ENCODE data around the gene MGMT. TPM values are rescaled to one million over a fixed set of nuclear protein-coding genes. Genes with fewer than 3 reads are reported as not detected.

MGMT gene
- total and polyA plus RNA-seq, 2 donors (not counting 3 experiments of a cell fraction or from before 2014, with no cell fraction given): 15.0 to 15.2 TPM

DNA sequence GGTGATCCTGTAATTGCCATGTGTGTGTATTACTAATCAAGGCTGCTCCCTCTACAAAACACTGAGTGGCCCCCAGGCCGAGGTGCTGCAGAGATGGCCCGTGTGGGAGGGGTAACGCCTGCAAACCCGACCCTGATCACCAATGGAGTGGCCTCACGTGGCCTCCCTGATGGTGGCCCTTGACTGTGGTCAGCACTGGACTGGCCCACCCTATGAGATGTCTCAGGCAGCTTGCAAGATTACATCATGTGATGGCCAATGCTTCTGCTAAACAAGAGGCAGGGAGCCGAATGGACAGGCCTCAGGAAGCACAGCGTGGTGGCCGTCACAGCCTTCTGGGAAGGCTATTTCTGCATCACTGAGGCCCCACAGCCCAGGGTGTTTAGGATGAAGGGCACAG is 186.4 kb downstream of the MGMT start:
- dilution Hi-C loops (cut with MboI; ENCODE audit: extremely low pct_ligation_motif_present, low sequenced_read_pairs) (no loop called here), intact Hi-C loops (cut with micrococcal nuclease) (loop anchor here (10.0 kb wide), 1 partner anchor 619 kb away; no protein-coding TSS in a partner anchor)
- Histone ChIP-seq H3K4me2 (ENCODE audit: insufficient read depth, low read length) (no peak overlapping the region), H3K79me2 (ENCODE audit: control insufficient read depth, insufficient read depth, low read length) (no peaks in the 10 kb centered on the region), H2AFZ (ENCODE audit: low read depth, low read length) (no peak overlapping the region), H3K36me3 (ENCODE audit: control insufficient read depth in 2 of 2, extremely low read depth in 1 of 2, insufficient read depth in 2 of 2, low read length in 2 of 2) (no peaks in the 10 kb centered on the region), H3K9ac (replicated peaks; ENCODE audit: extremely low read depth, insufficient read depth, low read length) (no peak overlapping the region), H3K4me1 (ENCODE audit: control insufficient read depth, extremely low read depth, insufficient read depth, low read length) (no peaks in the 10 kb centered on the region), H3K9me1 (replicated peaks; ENCODE audit: control insufficient read depth, extremely low read depth, insufficient read depth, low read length) (no peaks in the 10 kb centered on the region), H3K9me3 (replicated peaks; ENCODE audit: control insufficient read depth, insufficient read depth, low read length) (no peaks in the 10 kb centered on the region), H4K20me1 (replicated peaks; ENCODE audit: control insufficient read depth, extremely low read depth, insufficient read depth, low read length) (no peaks in the 10 kb centered on the region), H3K4me3 (replicated peaks in 1 of 3; ENCODE audit: insufficient read depth in 1 of 3, low read depth in 1 of 3, low read length in 3 of 3) (no peak overlapping the region), H3K27ac (ENCODE audit: insufficient read depth, low read depth, low read length) (no peak overlapping the region), H3K27me3 (ENCODE audit: control insufficient read depth in 2 of 2, insufficient read depth in 2 of 2, low read length in 2 of 2) (no peaks in the 10 kb centered on the region)
- no TSS peak for BruUV-seq (replicated peaks)
- CTCF ChIA-PET: no interaction called here
- POLR2A ChIA-PET: no interaction called here
- TF ChIP-seq POLR2A (IDR thresholded peaks at IDR 0.05; ENCODE audit: low read depth, low read length): no peak
- TF ChIP-seq EZH2 (IDR thresholded peaks at IDR 0.05; ENCODE audit: borderline replicate concordance, low read depth, low read length, severe bottlenecking): no peak
- TF ChIP-seq MYC (IDR thresholded peaks at IDR 0.05; ENCODE audit: low read depth, low read length): no peak
- TF ChIP-seq, protein P1, sequence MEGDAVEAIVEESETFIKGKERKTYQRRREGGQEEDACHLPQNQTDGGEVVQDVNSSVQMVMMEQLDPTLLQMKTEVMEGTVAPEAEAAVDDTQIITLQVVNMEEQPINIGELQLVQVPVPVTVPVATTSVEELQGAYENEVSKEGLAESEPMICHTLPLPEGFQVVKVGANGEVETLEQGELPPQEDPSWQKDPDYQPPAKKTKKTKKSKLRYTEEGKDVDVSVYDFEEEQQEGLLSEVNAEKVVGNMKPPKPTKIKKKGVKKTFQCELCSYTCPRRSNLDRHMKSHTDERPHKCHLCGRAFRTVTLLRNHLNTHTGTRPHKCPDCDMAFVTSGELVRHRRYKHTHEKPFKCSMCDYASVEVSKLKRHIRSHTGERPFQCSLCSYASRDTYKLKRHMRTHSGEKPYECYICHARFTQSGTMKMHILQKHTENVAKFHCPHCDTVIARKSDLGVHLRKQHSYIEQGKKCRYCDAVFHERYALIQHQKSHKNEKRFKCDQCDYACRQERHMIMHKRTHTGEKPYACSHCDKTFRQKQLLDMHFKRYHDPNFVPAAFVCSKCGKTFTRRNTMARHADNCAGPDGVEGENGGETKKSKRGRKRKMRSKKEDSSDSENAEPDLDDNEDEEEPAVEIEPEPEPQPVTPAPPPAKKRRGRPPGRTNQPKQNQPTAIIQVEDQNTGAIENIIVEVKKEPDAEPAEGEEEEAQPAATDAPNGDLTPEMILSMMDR (IDR thresholded peaks at IDR 0.05; ENCODE audit: extremely low read depth in 1 of 2, insufficient read depth in 1 of 2, low read depth in 1 of 2, low read length in 2 of 2): no peak
- no peak for TF ChIP-seq POLR2AphosphoS5 (IDR thresholded peaks at IDR 0.05; ENCODE audit: insufficient read depth, low read depth, low read length)
- no peak for TF ChIP-seq FOS (IDR thresholded peaks at IDR 0.05; ENCODE audit: borderline replicate concordance, insufficient read depth, low read length)
- TF ChIP-seq MAX (IDR thresholded peaks at IDR 0.05; ENCODE audit: insufficient read depth, insufficient read length): no peak
- TF ChIP-seq GATA2 (IDR thresholded peaks at IDR 0.05; ENCODE audit: insufficient read depth, insufficient read length, low read depth, low read length): no peak
- TF ChIP-seq JUN (IDR thresholded peaks at IDR 0.05; ENCODE audit: borderline replicate concordance, insufficient read depth, insufficient read length, low read depth): no peak
- FAIRE-seq (no peak), DNase-seq (ENCODE audit: low read depth, low spot score) (no peak)
